OCI-LY3 (cell line): ENCODE data around the gene RAVER1.

Experiments used
- CTCF ChIP-seq: fragments of 200-600, 300-600 bp; sonication (generic); IDR thresholded peaks from 2 replicates; pipeline ENCODE4 v1.5.1; 2014; ENCODE audit warnings: antibody characterized with exemption, low read length, low read depth
- EZH2phosphoT487 ChIP-seq: fragments of 200-600 bp; shearing (Covaris generic); IDR thresholded peaks from 2 replicates; pipeline ENCODE4 v1.6.1; 2018; ENCODE audit warnings: antibody characterized with exemption, mixed run types, low read depth

- TF ChIP-seq CTCF (no peak), EZH2phosphoT487 (no peak)
These were observed 47.2 kb upstream of the RAVER1 start, which contains the start of gene TYK2 for GRCh38 chr19:10380313-10381102.
